ENCODE data around the gene SLC35G6. TPM values are rescaled to one million over a fixed set of nuclear protein-coding genes. Genes with fewer than 3 reads are reported as not detected.
A peak's percentile ranks its signal among the peaks of the same experiment; 100 is the strongest.

The SLC35G6 gene
- total RNA-seq, 1 experiment from 2014 or later: not detected

GRCh38 chr17:7439462-7440112, 41.7 kb upstream of the SLC35G6 start, which contains the start of gene FGF11:
Gene FGF11 (plus strand): TSS chr17:7439512. CDS start chr17:7439621, 109 bp downstream.
- no peak within 1 kb of the TSS for H3K27ac ChIP-seq (ENCODE audit: low read length)

GRCh38 chr17:7440113-7440833, 41.0 kb upstream of the SLC35G6 start:
- H3F3A ChIP-seq (ENCODE audit: low read length, unreplicated experiment): no peaks in the 10 kb centered on the region
- CTCF ChIA-PET: interaction anchor here (0.5 kb wide), 1 partner anchor 14 kb away, joined by 3 read pairs; no protein-coding TSS in a partner anchor
- H3K9me3 ChIP-seq (ENCODE audit: low read length): no peaks in the 10 kb centered on the region
- peak overlapping the region; percentile 48 for H3K9ac ChIP-seq (ENCODE audit: low read length)
- H3K27me3 ChIP-seq (ENCODE audit: low read length): no peaks in the 10 kb centered on the region
- H3K79me2 ChIP-seq (ENCODE audit: low read length): 0 out of 2 replicates have a peak, but pooled peaks cover 5% of the 10 kb centered on the region
- H3K4me2 ChIP-seq (ENCODE audit: low read length): peak overlapping the region; percentile 98
- POLR2A ChIA-PET (ENCODE audit: unreplicated experiment): interaction anchor here (0.7 kb wide), 1 partner anchor 247 kb away, joined by 5 read pairs; no protein-coding TSS in a partner anchor
- TF ChIP-seq EZH2phosphoT487 (IDR thresholded peaks at IDR 0.05; ENCODE audit: borderline replicate concordance, low read length): no peak
- TF ChIP-seq CTCF (conservative IDR thresholded peaks at IDR 0.05; ENCODE audit: low read depth, low read length): no peak
- intact Hi-C loops (cut with micrococcal nuclease): no loop called here
- BruUV-seq (replicated peaks): no TSS peak
- H2AFZ ChIP-seq (ENCODE audit: low read length): peak overlapping the region; percentile 81
- peak; percentile 28 for DNase-seq
- no peaks in the 10 kb centered on the region for H4K20me1 ChIP-seq (ENCODE audit: low read length)
- ATAC-seq: no peak
- H3K9me2 ChIP-seq (replicated peaks; ENCODE audit: low read length): no peaks in the 10 kb centered on the region
- H3K27ac ChIP-seq (ENCODE audit: low read length): no peak overlapping the region
- H3K4me3 ChIP-seq (ENCODE audit: low read length): peak overlapping the region; percentile 74
- H3K36me3 ChIP-seq (ENCODE audit: low read depth, low read length): no peaks in the 10 kb centered on the region
- H3K4me1 ChIP-seq (ENCODE audit: insufficient read depth, low read length): peaks cover 4% of the 10 kb centered on the region; the same call in 1 of the 2 replicates

More at GRCh38 chr17:7439462-7440112, 41.7 kb upstream of the SLC35G6 start, which contains the start of gene FGF11:
- Histone ChIP-seq H3K9me3 (ENCODE audit: low read length) (no peaks in the 10 kb centered on the region), H3F3A (ENCODE audit: low read length, unreplicated experiment) (no peaks in the 10 kb centered on the region), H3K36me3 (ENCODE audit: low read depth, low read length) (no peaks in the 10 kb centered on the region), H3K4me3 (ENCODE audit: low read length) (peak within 1 kb of the TSS; percentile 74), H4K20me1 (ENCODE audit: low read length) (no peaks in the 10 kb centered on the region), H3K79me2 (ENCODE audit: low read length) (0 out of 2 replicates have a peak, but pooled peaks cover 5% of the 10 kb centered on the region), H3K9me2 (replicated peaks; ENCODE audit: low read length) (no peaks in the 10 kb centered on the region), H3K4me1 (ENCODE audit: insufficient read depth, low read length) (peaks cover 4% of the 10 kb centered on the region; the same call in 1 of the 2 replicates), H3K9ac (ENCODE audit: low read length) (peak within 1 kb of the TSS; percentile 48), H3K27me3 (ENCODE audit: low read length) (no peaks in the 10 kb centered on the region), H2AFZ (ENCODE audit: low read length) (peak within 1 kb of the TSS; percentile 81), H3K4me2 (ENCODE audit: low read length) (peak within 1 kb of the TSS; percentile 98)
- no peak for DNase-seq
- BruUV-seq (replicated peaks): no TSS peak
- POLR2A ChIA-PET (ENCODE audit: unreplicated experiment): no interaction called here
- CTCF ChIA-PET: interaction anchor here (0.5 kb wide), 1 partner anchor 15 kb away, joined by 3 read pairs; no protein-coding TSS in a partner anchor
- intact Hi-C loops (cut with micrococcal nuclease): loop anchor here (5.0 kb wide), 2 partner anchors 87 to 248 kb away; partner anchors contain the start of genes KCTD11, TP53 and WRAP53
- ATAC-seq: no peak
- TF ChIP-seq EZH2 (IDR thresholded peaks at IDR 0.05; ENCODE audit: low read length, unreplicated experiment): no peak
- no peak for TF ChIP-seq EZH2phosphoT487 (IDR thresholded peaks at IDR 0.05; ENCODE audit: borderline replicate concordance, low read length)
- no peak for TF ChIP-seq CTCF (conservative IDR thresholded peaks at IDR 0.05; ENCODE audit: low read depth, low read length)
